SKM-1 (cell line): ENCODE measurements around the gene IGFL3.
"Not testable (repeated sequence)": the region's sequence is repeated elsewhere in the genome, so short reads cannot be mapped to it uniquely, and the experiment has no call there.

Source experiments
- DNase-seq: peaks from one replicate; lab custom pipeline; 2025; ENCODE audit not compliant: unreplicated experiment; lab: John Stamatoyannopoulos, UW

The IGFL3 gene

GRCh38 chr19:46126086-46126580 lies 1.6 kb upstream of the IGFL3 start:
- no peak for DNase-seq

GRCh38 chr19:46125447-46125846 lies 959 bp upstream of the IGFL3 start:
- no peak for DNase-seq

DNA sequence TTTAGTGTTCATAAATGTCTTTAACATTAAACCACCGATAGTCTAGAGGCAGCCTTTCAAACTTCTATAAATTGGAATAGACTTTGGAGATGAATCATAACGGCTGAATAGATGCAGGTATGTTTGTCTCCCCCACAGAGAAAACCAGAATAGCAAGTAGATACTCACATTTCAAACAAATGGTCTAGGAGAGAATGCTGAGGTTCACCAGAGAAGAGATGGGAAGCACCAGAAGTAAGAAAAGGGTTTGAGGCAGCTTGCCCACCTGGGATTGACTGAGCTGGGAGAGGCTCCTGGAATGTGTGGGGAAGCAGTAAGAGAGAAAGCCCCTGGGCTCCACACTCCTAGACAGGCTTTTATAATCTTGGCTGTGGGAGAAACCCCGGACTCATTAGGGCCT lies 6.4 kb downstream of the IGFL3 start:
- DNase-seq: no peak

DNA sequence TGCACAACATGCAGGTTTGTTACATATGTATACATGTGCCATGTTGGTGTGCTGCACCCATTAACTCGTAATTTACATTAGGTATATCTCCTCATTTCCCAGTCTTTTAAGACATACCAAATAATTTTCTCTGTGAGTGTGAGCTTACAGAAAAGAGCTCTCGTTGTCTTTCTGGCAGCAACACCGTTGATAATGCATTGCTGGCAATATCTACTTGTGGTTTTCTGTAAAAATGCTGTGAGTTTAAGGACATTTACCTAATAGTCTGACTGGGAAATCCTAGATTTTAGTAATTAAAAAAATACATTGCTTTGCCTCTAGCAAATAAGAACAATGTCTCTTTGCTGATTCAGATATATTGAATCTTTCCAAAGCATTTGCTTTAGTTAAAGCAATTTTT lies 8.4 kb downstream of the IGFL3 start:
- no peak for DNase-seq

- DNase-seq: no peak
These were observed 8.9 kb downstream of the IGFL3 start for GRCh38 chr19:46115396-46116106.

- DNase-seq: no peak
These were observed 10.8 kb downstream of the IGFL3 start for GRCh38 chr19:46113726-46114125.

DNA sequence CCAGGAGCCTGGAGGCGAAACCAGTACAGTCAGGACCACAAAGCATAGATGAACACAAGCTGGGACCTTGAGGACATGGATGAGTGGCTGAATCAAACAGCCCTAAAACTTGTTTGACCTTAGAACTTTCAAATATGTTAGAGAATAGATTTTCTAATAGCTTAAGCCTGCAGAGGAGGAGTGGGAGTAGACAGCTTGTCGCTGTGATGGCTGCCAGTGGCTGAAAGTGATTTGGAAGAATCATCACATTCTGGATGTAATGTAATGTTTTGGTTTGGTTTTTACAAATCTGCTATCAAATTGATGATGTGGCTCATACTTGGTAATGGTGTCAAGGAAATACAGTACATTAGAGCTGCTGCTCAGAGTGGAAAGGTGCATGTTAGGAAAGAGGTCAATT lies 12.0 kb downstream of the IGFL3 start:
- no peak for DNase-seq

GRCh38 chr19:46111376-46111775 lies 13.1 kb downstream of the IGFL3 start:
- no peak for DNase-seq

DNA sequence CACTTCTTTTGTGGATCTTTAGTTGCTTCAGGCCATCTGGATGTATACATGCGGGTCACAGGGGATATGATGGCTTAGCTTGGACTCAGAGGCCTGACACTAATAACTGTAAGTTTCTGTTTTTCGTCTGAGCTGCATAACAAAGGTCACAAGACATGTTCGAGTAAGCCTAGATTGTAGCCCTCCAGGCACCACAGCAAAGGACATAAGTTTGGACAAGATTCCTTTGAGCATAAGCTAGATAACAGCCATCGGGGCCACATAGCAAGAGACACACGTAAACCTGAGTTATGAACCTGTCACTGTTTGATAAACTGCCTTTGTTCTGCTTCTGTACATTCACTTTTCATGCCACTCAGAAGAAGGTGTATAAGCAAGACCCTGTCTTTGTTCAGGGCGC lies 14.6 kb downstream of the IGFL3 start:
- no peak for DNase-seq

GRCh38 chr19:46107371-46107770 lies 17.1 kb downstream of the IGFL3 start:
- DNase-seq: no peak

- DNase-seq: not testable (repeated sequence)
These were observed 22.2 kb downstream of the IGFL3 start for GRCh38 chr19:46102333-46102732.

- no peak for DNase-seq
These were observed 23.2 kb downstream of the IGFL3 start for GRCh38 chr19:46101293-46101692.

DNA sequence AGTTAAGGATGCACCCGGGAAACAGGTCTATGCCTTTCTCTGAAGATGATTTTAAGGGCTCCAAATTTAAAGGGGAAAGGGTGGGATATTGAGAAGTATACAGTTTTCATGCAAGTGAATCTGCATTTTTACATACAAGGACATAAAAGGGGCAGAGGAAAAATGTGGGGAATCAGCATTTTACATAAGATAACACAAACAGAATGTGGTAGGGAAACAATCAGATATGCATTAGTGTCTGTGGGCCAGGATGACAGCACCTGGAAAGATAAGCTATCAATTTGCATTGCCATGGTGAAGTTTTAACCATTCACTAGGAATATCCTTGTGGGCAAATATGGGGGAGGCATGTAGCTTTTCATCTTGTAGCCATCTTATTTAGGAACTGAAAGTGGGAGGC lies 24.1 kb downstream of the IGFL3 start:
- DNase-seq: no peak

- DNase-seq: no peak
These were observed 34.0 kb downstream of the IGFL3 start for GRCh38 chr19:46090444-46090843.

GRCh38 chr19:46089432-46089831 lies 35.1 kb downstream of the IGFL3 start:
- DNase-seq: no peak

GRCh38 chr19:46088101-46088500 lies 36.4 kb downstream of the IGFL3 start:
- DNase-seq: no peak

DNA sequence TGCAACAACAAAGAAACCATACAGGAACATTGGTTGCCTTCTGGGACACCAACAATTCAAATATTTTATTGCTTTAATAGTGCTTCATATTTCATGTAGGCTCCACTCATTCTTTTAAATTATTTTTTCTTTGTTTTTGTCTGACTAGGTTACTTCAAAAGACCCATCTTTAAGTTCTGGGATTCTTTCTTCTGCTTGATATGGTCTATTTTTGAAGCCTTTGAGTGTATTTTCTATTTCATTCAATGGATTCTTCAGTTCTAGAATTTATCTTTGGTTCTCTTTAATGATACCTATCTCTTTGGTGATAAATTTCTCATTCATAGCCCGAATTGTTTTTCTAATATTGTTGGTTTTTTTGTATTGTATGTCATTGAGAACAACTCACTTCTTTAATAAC lies 38.6 kb downstream of the IGFL3 start:
- no peak for DNase-seq

DNA sequence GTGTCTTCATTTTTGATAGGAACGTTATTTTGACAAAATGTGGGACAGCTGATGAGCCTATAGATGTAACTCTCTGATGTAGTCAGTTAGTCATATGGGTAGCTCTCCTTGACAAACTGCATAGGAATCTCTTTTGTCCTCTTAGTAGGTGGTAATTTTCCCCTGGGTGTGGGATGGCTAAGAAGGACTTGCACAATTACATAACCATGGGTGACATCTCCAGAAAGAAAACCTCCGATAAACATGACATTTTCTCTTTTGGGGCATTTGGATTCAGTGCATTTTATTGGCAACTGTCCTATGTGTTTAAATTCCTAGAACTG lies 41.8 kb downstream of the IGFL3 start:
- DNase-seq: no peak

DNA sequence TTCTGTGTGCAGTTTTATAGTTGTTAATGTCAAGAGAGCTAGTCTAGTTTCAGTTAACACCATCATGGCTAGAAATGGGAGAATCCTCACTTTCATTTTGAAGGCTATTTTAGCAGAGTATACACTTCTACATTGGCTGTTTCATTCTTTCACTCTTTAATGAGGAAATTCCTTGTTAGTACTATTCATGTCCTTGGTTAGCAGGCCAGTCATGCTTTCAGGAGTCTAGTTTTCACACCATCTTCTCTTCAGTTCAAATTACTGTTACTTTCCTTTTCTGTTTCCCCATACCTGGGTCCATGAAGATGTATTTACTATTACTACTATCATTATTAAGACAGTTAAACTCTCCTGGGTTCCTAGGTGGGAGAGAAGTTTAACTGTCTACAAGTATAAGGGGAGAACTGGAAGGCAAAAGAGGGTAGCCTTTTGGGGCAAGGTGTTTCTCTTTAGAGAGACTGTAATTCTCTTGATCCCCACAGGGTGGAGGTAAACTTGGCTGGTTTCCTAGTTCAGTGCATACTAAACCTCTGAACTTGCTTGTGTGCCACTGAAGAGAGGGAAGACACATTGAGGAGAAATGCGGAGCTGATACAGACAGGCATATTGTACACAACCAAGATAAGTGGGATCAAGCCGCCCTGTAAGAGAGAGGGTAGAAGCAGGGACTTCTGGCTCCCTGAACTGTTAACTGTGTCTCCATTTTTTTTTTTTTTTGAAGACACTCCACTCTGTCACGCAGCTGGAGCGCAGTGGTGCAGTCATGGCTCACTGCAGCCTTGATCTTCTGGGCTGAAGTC lies 42.4 kb downstream of the IGFL3 start:
- DNase-seq: no peak

DNA sequence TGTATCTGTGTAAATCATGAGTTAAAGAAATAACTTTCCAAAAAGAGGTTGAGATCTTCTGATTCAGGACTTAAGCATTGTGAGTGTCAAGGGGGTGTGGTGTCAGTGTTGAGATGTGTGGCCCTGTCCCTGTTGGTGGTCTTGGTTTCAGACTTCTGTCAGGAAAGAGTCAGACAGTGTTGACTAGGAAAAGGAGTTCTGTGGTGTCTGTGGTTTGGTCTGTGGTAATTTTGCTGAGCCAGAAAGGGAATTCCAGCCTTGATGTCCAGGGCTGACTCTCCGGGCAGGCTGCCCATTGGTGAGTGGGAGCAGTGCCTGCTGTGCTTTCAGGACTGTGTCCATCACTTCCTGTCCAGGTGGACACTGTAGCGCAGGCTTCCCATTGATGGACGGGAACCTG lies 43.9 kb downstream of the IGFL3 start:
- DNase-seq: no peak

DNA sequence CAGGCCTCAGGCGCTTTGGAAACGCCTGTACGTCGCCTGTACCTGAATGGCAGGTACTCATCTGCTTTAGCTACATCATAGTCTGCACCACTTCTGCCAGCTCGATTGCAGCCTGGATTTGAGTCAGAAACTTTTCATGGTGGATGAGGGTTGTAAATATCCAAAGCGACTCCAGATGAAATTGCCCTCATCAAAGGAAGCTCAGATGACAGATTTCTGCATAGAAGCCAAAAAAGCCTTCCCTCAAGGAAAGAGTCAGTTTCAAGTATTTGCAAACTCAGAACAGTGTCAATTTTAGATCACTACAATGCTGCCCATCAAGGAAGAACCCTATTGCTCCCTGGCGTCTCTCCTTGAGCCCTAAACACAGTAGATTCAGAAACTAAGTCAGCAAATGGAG lies 44.9 kb downstream of the IGFL3 start:
- DNase-seq: no peak

GRCh38 chr19:46078573-46079332 lies 45.7 kb downstream of the IGFL3 start:
- not testable (repeated sequence) for DNase-seq
